LNCAP (cell line): ENCODE measurements around the gene BRD7.

Experiments
- CTCF ChIP-seq: fragments of 450-650 bp; IDR thresholded peaks from 2 replicates; pipeline ENCODE4 v1.5.1; 2017; ENCODE audit warnings: mild to moderate bottlenecking

Gene BRD7

GRCh38 chr16:50302472-50303005 lies 66.2 kb downstream of the BRD7 start:
- no peak for TF ChIP-seq CTCF

- TF ChIP-seq CTCF: no peak
These were observed 66.9 kb downstream of the BRD7 start for GRCh38 chr16:50301626-50302471.

- TF ChIP-seq CTCF: no peak
These were observed 67.7 kb downstream of the BRD7 start for GRCh38 chr16:50300942-50301625.

- TF ChIP-seq CTCF: no peak
These were observed 69.2 kb downstream of the BRD7 start for GRCh38 chr16:50299508-50300105.

GRCh38 chr16:50298591-50299507 lies 69.9 kb downstream of the BRD7 start:
- TF ChIP-seq CTCF: no peak

GRCh38 chr16:50298075-50298460 lies 70.7 kb downstream of the BRD7 start:
- TF ChIP-seq CTCF: no peak
